ENCODE data around the gene ADM5. TPM values are rescaled to one million over a fixed set of nuclear protein-coding genes. Genes with fewer than 3 reads are reported as not detected.

Gene ADM5
- total RNA-seq, 2 donors from 2014 or later: 5.6 to 6.2 TPM

GRCh38 chr19:49655570-49656455 is 33.6 kb upstream of the ADM5 start:
- Mint-ChIP-seq H3K9me3 (no peaks in the 10 kb centered on the region), H3K36me3 (peaks cover 0 to 6% of the 10 kb centered on the region in 2 donors), H3K27ac (peak overlapping the region; percentile 73 to 86)
- DNase-seq (ENCODE audit: low spot score in 2 of 2) (no peak), ATAC-seq (no peak)

GRCh38 chr19:49656456-49657109 is 32.8 kb upstream of the ADM5 start:
- no peak for DNase-seq (ENCODE audit: low spot score in 2 of 2)
- Mint-ChIP-seq H3K36me3 (peaks cover 0 to 6% of the 10 kb centered on the region in 2 donors), H3K9me3 (no peaks in the 10 kb centered on the region), H3K27ac (peak overlapping the region; percentile 86 to 91)
- ATAC-seq: no peak

GRCh38 chr19:49657493-49658138 is 31.8 kb upstream of the ADM5 start:
- no peaks in the 10 kb centered on the region for H3K9me3 Mint-ChIP-seq
- peaks cover 0 to 6% of the 10 kb centered on the region in 2 donors for H3K36me3 Mint-ChIP-seq
- ATAC-seq: no peak
- peak overlapping the region in 1 of 2 donors; percentile 86 for H3K27ac Mint-ChIP-seq
- DNase-seq (ENCODE audit: low spot score in 2 of 2): no peak

DNA sequence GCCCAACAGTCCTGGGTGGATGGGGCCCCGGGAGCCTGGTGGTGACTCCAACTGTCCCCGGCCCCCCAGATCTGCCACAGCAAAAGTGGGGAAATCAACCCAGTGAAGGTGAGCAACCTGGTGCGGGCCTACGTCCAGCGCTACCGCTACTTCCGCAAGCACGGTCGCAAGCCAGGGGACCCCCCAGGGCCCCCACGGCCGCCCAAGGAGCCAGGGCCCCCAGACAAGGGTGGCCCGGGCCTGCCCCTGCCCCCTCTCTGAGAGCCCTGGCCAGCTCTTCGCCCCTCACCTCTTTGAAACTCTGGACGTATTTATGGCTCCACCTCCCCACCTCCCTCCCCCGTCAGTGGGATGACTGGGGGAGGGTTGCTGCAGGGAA is 31.3 kb upstream of the ADM5 start:
- no peaks in the 10 kb centered on the region for H3K9me3 Mint-ChIP-seq

GRCh38 chr19:49658566-49659442 is 30.6 kb upstream of the ADM5 start:
- Mint-ChIP-seq H3K27ac (peak overlapping the region; percentile 29 to 60), H3K9me3 (no peaks in the 10 kb centered on the region), H3K36me3 (peaks cover 2 to 7% of the 10 kb centered on the region in 2 donors)
- peak in 1 of 2 donors; percentile 4 for ATAC-seq
- DNase-seq (ENCODE audit: low spot score in 2 of 2): no peak

More for the DNA sequence above, 31.3 kb upstream of the ADM5 start:
- Mint-ChIP-seq H3K36me3 (peaks cover 0 to 6% of the 10 kb centered on the region in 2 donors), H3K27ac (peak overlapping the region in 1 of 2 donors; percentile 86)
- DNase-seq (ENCODE audit: low spot score in 2 of 2): no peak
- no peak for ATAC-seq

GRCh38 chr19:49660338-49660961 is 28.9 kb upstream of the ADM5 start:
- Mint-ChIP-seq H3K36me3 (peaks cover 16 to 23% of the 10 kb centered on the region in 2 donors), H3K27ac (peak overlapping the region in 1 of 2 donors; percentile 22), H3K9me3 (no peaks in the 10 kb centered on the region)
- DNase-seq (ENCODE audit: low spot score in 2 of 2) (no peak), ATAC-seq (no peak)

GRCh38 chr19:49662011-49662410 is 27.4 kb upstream of the ADM5 start:
- H3K36me3 Mint-ChIP-seq: peaks cover 22% of the 10 kb centered on the region in 2 donors

GRCh38 chr19:49663224-49663623 is 26.2 kb upstream of the ADM5 start:
- Mint-ChIP-seq H3K9me3 (no peaks in the 10 kb centered on the region), H3K36me3 (peaks cover 22% of the 10 kb centered on the region in 2 donors), H3K27ac (peak overlapping the region; percentile 41 to 99)
- no peak for ATAC-seq
- DNase-seq (ENCODE audit: low spot score in 2 of 2): no peak

More at GRCh38 chr19:49662011-49662410, 27.4 kb upstream of the ADM5 start:
- ATAC-seq (no peak), DNase-seq (ENCODE audit: low spot score in 2 of 2) (no peak)
- Mint-ChIP-seq H3K27ac (peak overlapping the region in 1 of 2 donors; percentile 41), H3K9me3 (no peaks in the 10 kb centered on the region)

DNA sequence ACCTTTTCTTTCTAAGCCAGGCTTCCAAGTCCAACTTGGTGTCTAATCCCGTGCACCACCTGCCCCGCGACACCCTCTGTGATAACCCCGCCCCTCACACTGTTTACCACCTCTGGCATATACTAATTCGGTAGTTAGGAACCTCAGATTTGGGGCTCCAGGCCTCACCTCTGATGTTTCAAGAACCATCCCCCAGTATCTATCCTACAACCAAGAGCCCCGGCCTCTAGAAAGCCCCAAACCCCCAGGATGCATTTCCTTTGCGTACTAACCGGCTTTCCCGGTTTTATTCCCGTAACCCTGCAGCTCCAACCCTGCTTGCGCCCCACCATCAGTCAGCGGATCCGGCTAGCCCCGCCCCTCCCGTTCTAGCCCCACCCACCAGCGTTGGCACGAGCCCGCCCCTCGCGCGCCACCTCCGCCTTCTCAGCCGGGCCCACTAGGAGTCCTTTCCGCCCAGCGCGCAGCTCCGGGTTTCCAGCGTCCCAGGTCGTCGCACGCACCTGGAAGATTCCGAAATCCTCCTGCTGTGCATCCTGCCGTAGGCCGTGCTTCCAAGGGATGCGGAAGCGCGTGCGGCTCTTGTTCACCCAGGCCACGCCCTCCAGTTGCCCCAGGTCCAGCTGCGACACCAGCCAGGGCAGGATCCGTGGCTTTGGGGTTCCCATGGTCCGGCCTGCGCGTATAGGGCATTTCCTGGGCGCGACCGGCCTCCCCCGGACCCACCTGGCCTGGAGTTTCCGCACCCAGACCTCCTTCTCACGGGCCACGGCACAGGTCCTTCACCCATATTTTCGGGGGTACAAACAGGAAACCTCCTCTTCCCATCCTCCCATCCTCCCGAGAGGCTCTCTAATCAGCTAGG is 25.0 kb upstream of the ADM5 start:
- DNase-seq (ENCODE audit: low spot score in 2 of 2): peak; percentile 85 to 88

DNA sequence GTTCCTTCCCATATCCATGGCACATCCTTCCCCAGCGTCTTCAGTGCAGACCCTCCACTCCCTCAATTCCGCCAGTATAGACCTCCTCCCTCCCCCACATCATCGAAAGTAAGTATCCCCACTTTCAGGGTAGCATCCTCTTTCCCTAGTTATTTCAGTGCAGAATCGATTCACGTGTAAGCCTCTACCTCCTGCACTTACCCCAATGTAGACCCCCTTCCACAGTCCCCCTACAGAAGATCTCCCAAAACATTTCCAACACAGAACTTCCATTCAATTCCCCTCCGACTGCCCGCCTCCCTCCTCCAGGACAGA is 24.4 kb upstream of the ADM5 start:
- no peak for ATAC-seq
- no peak for DNase-seq (ENCODE audit: low spot score in 2 of 2)
- Mint-ChIP-seq H3K27ac (peak overlapping the region; percentile 95 to 99), H3K9me3 (no peaks in the 10 kb centered on the region), H3K36me3 (peaks cover 22% of the 10 kb centered on the region in 2 donors)

More for the DNA sequence above, 25.0 kb upstream of the ADM5 start:
- H3K9me3 Mint-ChIP-seq: no peaks in the 10 kb centered on the region
- H3K27ac Mint-ChIP-seq: peak overlapping the region; percentile 95 to 99
- H3K36me3 Mint-ChIP-seq: peaks cover 22% of the 10 kb centered on the region in 2 donors
- peak; percentile 69 to 74 for ATAC-seq

GRCh38 chr19:49665351-49666119 is 23.9 kb upstream of the ADM5 start, which contains the start of the genes BCL2L12 and IRF3:
Gene BCL2L12 (plus strand): TSS chr19:49665933. CDS start chr19:49666693, 760 bp downstream.
Gene IRF3 (minus strand): TSS chr19:49665857. CDS start chr19:49664838, 1,019 bp downstream.
- peak; percentile 87 to 89 for ATAC-seq
- Mint-ChIP-seq H3K9me3 (no peaks in the 10 kb centered on the region), H3K36me3 (peaks cover 22% of the 10 kb centered on the region in 2 donors), H3K27ac (peak within 1 kb of the TSS; percentile 95 to 99)
- DNase-seq (ENCODE audit: low spot score in 2 of 2): peak; percentile 98 to 99

- H3K36me3 Mint-ChIP-seq: peaks cover 22% of the 10 kb centered on the region in 2 donors
- H3K9me3 Mint-ChIP-seq: no peaks in the 10 kb centered on the region
- H3K27ac Mint-ChIP-seq: peak overlapping the region; percentile 95 to 99
- no peak for ATAC-seq
- no peak for DNase-seq (ENCODE audit: low spot score in 2 of 2)
Measured at GRCh38 chr19:49666120-49666444, 23.3 kb upstream of the ADM5 start.

GRCh38 chr19:49667473-49667872 is 21.9 kb upstream of the ADM5 start:
- H3K27ac Mint-ChIP-seq: peak overlapping the region; percentile 86 to 95

GRCh38 chr19:49669516-49669915 is 19.9 kb upstream of the ADM5 start:
- no peak for DNase-seq (ENCODE audit: low spot score in 2 of 2)
- no peaks in the 10 kb centered on the region for H3K9me3 Mint-ChIP-seq
- no peak for ATAC-seq
- H3K36me3 Mint-ChIP-seq: peaks cover 14 to 15% of the 10 kb centered on the region in 2 donors
- H3K27ac Mint-ChIP-seq: no peak overlapping the region

More at GRCh38 chr19:49667473-49667872, 21.9 kb upstream of the ADM5 start:
- ATAC-seq (no peak), DNase-seq (ENCODE audit: low spot score in 2 of 2) (no peak)
- Mint-ChIP-seq H3K9me3 (no peaks in the 10 kb centered on the region), H3K36me3 (peaks cover 22% of the 10 kb centered on the region in 2 donors)

All from activated naive CD4-positive, alpha-beta T cell treated with anti-CD3 and anti-CD28 coated beads, Interleukin-2, amount 50 U/mL, for 72 hours (primary cell).